ENCODE data around the gene PSMD12.

Gene PSMD12

DNA sequence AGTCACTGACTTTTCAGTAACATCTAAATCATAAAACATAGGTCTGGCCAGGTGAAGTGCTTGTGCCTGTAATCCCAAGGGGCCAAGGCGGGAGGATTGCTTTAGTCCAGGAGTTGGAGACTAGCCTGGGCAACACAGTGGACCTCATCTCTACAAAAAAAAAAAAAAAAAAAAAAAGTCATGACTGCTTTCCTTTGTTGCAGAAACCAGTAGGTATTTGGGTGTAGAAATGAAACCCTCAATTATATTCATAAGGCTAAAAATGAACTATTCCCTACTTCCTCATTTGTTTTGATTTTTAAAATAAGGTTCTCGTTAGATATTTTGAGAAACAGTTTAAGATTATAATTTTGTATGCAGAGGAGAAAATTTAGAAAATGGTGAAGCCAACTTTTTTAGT, 36.7 kb upstream of the PSMD12 start:
- Histone ChIP-seq H3K9ac (ENCODE audit: low read length in 5 of 5) (no peak overlapping the region), H3K27me3 (ENCODE audit: control insufficient read depth in 5 of 5, insufficient read depth in 4 of 5, low read length in 5 of 5) (no peaks in the 10 kb centered on the region), H3K4me1 (ENCODE audit: control insufficient read depth in 5 of 5, insufficient read depth in 5 of 5, low read length in 5 of 5) (peaks cover 0 to 27% (median 20%) of the 10 kb centered on the region in 5 donors), H3K27ac (ENCODE audit: low read depth, low read length) (peak overlapping the region; percentile 44), H3K4me3 (ENCODE audit: low read depth in 1 of 5, low read length in 5 of 5) (no peak overlapping the region), H3K36me3 (ENCODE audit: control insufficient read depth in 5 of 5, insufficient read depth in 5 of 5, low read length in 5 of 5) (no peaks in the 10 kb centered on the region), H3K9me3 (ENCODE audit: control insufficient read depth in 5 of 5, low read length in 5 of 5) (no peaks in the 10 kb centered on the region)

DNA sequence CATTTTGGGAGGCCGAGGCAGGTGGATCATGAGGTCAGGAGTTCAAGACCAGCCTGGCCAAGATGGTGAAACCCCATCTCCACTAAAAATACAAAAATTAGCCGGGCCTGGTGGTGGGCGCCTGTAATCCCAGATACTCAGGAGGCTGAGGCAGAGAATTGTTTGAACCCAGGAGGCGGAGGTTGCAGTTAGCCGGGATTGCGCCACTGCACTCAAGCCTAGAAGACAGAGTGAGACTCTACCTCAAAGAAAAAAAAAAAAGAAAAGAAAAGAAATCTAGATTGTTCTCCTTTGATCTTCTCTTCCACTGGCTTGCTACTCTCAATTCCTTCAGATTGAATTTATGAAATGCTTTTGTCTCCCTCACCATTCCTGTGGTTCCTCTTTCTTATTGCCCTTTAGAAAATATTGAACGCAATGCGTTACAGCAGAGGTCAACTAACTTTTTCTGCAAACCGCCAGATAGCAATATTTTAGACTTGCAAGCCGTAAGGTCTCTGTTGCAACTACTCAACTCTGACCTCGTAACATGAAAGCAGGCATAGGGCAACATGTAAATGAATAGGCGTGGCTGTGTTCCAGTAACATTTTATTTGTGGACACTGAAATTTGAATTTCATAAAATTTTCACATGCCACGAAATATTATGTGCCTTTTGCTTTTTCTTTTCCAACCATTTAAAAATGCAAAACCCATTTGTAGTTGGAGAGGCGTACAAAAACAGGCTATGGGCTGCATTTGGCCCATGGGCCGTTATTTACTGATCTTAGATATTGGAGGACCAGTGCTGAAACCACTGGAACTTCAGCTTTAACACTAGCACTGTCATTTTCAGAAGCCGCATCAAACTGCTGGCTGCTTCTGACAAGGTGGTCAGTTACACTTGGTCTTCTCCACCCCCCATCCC, 35.5 kb upstream of the PSMD12 start:
- H3K27ac ChIP-seq (ENCODE audit: low read depth, low read length), result peak overlapping the region; percentile 44
- peak overlapping the region in 2 of 5 donors; percentile 14 to 35 for H3K4me3 ChIP-seq (ENCODE audit: low read depth in 1 of 5, low read length in 5 of 5)
- no peak overlapping the region for H3K9ac ChIP-seq (ENCODE audit: low read length in 5 of 5)
- H3K4me1 ChIP-seq (ENCODE audit: control insufficient read depth in 5 of 5, insufficient read depth in 5 of 5, low read length in 5 of 5), result peaks cover 0 to 27% (median 20%) of the 10 kb centered on the region in 5 donors
- no peaks in the 10 kb centered on the region for H3K27me3 ChIP-seq (ENCODE audit: control insufficient read depth in 5 of 5, insufficient read depth in 4 of 5, low read length in 5 of 5)
- H3K9me3 ChIP-seq (ENCODE audit: control insufficient read depth in 5 of 5, low read length in 5 of 5), result no peaks in the 10 kb centered on the region
- no peaks in the 10 kb centered on the region for H3K36me3 ChIP-seq (ENCODE audit: control insufficient read depth in 5 of 5, insufficient read depth in 5 of 5, low read length in 5 of 5)

GRCh38 chr17:67401106-67401505, 34.7 kb upstream of the PSMD12 start:
- peaks cover 0 to 27% (median 20%) of the 10 kb centered on the region in 5 donors for H3K4me1 ChIP-seq (ENCODE audit: control insufficient read depth in 5 of 5, insufficient read depth in 5 of 5, low read length in 5 of 5)
- no peak overlapping the region for H3K9ac ChIP-seq (ENCODE audit: low read length in 5 of 5)
- peak overlapping the region; percentile 44 for H3K27ac ChIP-seq (ENCODE audit: low read depth, low read length)
- H3K36me3 ChIP-seq (ENCODE audit: control insufficient read depth in 5 of 5, insufficient read depth in 5 of 5, low read length in 5 of 5), result no peaks in the 10 kb centered on the region
- H3K27me3 ChIP-seq (ENCODE audit: control insufficient read depth in 5 of 5, insufficient read depth in 4 of 5, low read length in 5 of 5), result no peaks in the 10 kb centered on the region
- no peak overlapping the region for H3K4me3 ChIP-seq (ENCODE audit: low read depth in 1 of 5, low read length in 5 of 5)
- H3K9me3 ChIP-seq (ENCODE audit: control insufficient read depth in 5 of 5, low read length in 5 of 5), result no peaks in the 10 kb centered on the region

DNA sequence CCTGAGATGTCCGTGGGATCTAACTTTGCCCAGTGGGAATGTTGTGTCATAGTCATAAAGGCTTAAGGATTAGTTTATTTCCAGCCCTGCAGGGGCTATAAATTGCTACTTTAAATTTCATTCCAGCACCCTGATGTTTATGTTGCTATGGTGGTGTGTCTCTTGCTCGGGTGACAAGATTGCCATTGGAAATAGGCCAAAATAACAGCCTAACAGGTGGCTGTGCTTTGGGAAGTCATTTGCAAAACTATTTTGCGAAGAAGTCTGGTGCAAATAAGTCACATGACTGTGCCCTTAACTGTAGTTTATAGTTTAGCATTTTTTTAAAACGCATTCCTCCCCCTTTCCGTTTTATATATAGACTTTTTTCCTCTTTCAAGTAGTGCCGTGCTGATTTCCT, 33.8 kb upstream of the PSMD12 start:
- Histone ChIP-seq H3K4me1 (ENCODE audit: control insufficient read depth in 5 of 5, insufficient read depth in 5 of 5, low read length in 5 of 5) (peaks cover 0 to 27% (median 20%) of the 10 kb centered on the region in 5 donors), H3K4me3 (ENCODE audit: low read depth in 1 of 5, low read length in 5 of 5) (no peak overlapping the region), H3K9ac (ENCODE audit: low read length in 5 of 5) (no peak overlapping the region), H3K9me3 (ENCODE audit: control insufficient read depth in 5 of 5, low read length in 5 of 5) (no peaks in the 10 kb centered on the region), H3K36me3 (ENCODE audit: control insufficient read depth in 5 of 5, insufficient read depth in 5 of 5, low read length in 5 of 5) (no peaks in the 10 kb centered on the region), H3K27ac (ENCODE audit: low read depth, low read length) (no peak overlapping the region), H3K27me3 (ENCODE audit: control insufficient read depth in 5 of 5, insufficient read depth in 4 of 5, low read length in 5 of 5) (no peaks in the 10 kb centered on the region)

DNA sequence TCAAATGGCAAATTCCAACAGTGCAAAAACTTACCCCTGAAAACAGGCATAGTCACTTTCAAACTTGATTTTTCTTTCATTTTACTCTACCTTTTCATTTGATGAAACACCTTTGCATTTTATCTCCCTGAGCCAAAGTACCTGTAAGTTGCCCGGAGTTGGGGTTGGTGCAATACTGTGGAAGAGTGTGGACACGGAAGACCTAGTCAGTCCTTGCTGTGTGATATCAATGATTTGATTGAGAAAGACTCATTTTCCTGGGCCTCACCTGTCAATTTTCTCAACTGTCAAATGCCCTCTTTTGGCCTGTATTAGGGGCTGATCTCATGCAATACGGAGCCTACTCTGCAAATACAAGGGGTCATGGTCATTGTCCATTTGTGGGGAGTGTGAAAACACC, 33.3 kb upstream of the PSMD12 start:
- Histone ChIP-seq H3K27me3 (ENCODE audit: control insufficient read depth in 5 of 5, insufficient read depth in 4 of 5, low read length in 5 of 5) (no peaks in the 10 kb centered on the region), H3K27ac (ENCODE audit: low read depth, low read length) (no peak overlapping the region)

DNA sequence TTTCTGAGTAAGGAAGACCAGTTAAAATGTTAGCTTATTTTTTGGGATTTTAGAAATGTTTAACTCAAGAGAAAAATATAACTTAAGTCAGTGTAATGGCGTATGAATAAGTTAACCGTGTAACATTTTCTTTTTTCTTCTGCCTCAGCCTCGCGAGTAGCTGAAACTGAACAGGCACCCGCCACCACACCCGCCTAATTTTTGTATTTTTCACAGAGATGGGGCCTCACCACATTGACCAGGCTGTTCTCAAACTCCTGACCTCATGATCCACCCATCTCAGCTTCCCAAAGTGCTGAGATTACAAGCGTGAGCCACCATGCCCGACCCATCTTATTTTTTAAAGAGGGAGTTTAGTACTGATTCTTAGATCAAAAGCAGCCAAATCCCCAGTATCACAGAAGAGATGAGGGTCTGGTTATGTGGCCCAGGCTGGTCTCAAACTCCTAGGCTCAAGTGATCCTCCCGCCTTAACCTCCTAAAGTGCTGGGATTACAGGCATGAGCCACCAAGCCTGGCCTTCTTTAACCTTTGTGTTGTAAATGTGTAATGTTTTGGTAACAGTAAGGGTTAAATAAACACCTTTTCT, 27.5 kb upstream of the PSMD12 start:
- no peak overlapping the region for H3K9ac ChIP-seq (ENCODE audit: low read length in 5 of 5)
- no peak overlapping the region for H3K27ac ChIP-seq (ENCODE audit: low read depth, low read length)
- H3K27me3 ChIP-seq (ENCODE audit: control insufficient read depth in 5 of 5, insufficient read depth in 4 of 5, low read length in 5 of 5), result no peaks in the 10 kb centered on the region
- peaks cover 0 to 2% (median 0%) of the 10 kb centered on the region in 5 donors for H3K36me3 ChIP-seq (ENCODE audit: control insufficient read depth in 5 of 5, insufficient read depth in 5 of 5, low read length in 5 of 5)
- H3K4me3 ChIP-seq (ENCODE audit: low read depth in 1 of 5, low read length in 5 of 5), result no peak overlapping the region
- H3K9me3 ChIP-seq (ENCODE audit: control insufficient read depth in 5 of 5, low read length in 5 of 5), result no peaks in the 10 kb centered on the region
- peaks cover 0 to 14% (median 7%) of the 10 kb centered on the region in 5 donors for H3K4me1 ChIP-seq (ENCODE audit: control insufficient read depth in 5 of 5, insufficient read depth in 5 of 5, low read length in 5 of 5)

More for the DNA sequence above, 33.3 kb upstream of the PSMD12 start:
- Histone ChIP-seq H3K4me1 (ENCODE audit: control insufficient read depth in 5 of 5, insufficient read depth in 5 of 5, low read length in 5 of 5) (peaks cover 0 to 27% (median 20%) of the 10 kb centered on the region in 5 donors), H3K9me3 (ENCODE audit: control insufficient read depth in 5 of 5, low read length in 5 of 5) (no peaks in the 10 kb centered on the region), H3K4me3 (ENCODE audit: low read depth in 1 of 5, low read length in 5 of 5) (no peak overlapping the region), H3K36me3 (ENCODE audit: control insufficient read depth in 5 of 5, insufficient read depth in 5 of 5, low read length in 5 of 5) (no peaks in the 10 kb centered on the region), H3K9ac (ENCODE audit: low read length in 5 of 5) (no peak overlapping the region)

DNA sequence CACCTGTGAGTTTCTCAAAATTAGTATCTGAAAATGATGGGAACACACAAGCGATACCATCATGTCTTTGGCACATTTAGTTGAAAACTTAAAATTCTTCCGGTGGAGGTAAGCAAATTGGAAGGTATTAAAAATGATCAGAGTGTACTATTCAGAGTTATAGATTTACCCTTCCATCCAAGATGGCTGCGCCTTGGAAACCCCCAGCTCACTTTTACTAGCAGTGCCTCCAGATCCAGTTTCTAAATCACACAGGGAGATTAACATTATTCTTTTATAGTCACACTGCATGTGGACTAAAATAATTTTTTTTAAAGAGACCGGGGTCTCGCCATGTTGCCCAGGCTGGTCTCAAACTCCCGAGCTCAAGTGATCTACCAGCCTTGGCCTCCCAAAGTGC, 25.7 kb upstream of the PSMD12 start:
- Histone ChIP-seq H3K27me3 (ENCODE audit: control insufficient read depth in 5 of 5, insufficient read depth in 4 of 5, low read length in 5 of 5) (no peaks in the 10 kb centered on the region), H3K27ac (ENCODE audit: low read depth, low read length) (no peak overlapping the region), H3K9me3 (ENCODE audit: control insufficient read depth in 5 of 5, low read length in 5 of 5) (no peaks in the 10 kb centered on the region), H3K4me1 (ENCODE audit: control insufficient read depth in 5 of 5, insufficient read depth in 5 of 5, low read length in 5 of 5) (peaks cover 0 to 18% (median 7%) of the 10 kb centered on the region in 5 donors), H3K36me3 (ENCODE audit: control insufficient read depth in 5 of 5, insufficient read depth in 5 of 5, low read length in 5 of 5) (peaks cover 0 to 2% (median 0%) of the 10 kb centered on the region in 5 donors), H3K4me3 (ENCODE audit: low read depth in 1 of 5, low read length in 5 of 5) (no peak overlapping the region), H3K9ac (ENCODE audit: low read length in 5 of 5) (no peak overlapping the region)

DNA sequence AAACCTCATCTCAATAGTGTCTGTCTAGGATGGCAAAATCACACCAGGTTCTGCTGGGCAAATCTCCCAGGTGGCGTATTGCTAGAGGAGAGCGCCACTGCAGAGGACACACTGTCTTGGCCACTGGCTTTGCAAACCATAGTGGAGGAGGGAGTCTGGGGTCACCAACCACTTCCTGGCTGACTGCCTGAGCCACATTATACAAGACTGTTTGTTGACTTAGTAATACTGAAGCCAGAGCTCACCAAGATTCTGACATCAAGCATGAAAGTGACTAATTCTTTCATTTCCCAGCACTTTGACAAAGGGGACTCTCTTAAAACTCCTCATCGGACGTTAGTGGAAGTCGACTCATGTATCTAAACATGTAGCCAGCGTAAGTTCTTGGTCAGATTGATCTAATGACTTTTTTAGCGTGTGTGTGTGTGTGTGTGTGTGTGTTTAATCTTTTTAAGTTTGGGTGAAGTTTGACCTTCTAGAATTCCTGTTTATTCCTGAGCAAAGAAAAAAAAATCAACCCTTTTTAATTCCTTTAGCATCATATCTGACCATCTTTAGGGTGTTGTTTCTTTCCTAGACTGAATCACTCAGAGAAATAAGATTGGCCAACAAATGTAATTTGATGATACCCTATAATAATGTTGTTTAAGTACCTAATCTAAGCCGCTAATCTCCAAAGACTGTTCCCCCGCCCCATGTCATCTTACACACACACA, 24.4 kb upstream of the PSMD12 start:
- no peak overlapping the region for H3K4me3 ChIP-seq (ENCODE audit: low read depth in 1 of 5, low read length in 5 of 5)
- peaks cover 0 to 24% (median 8%) of the 10 kb centered on the region in 5 donors for H3K4me1 ChIP-seq (ENCODE audit: control insufficient read depth in 5 of 5, insufficient read depth in 5 of 5, low read length in 5 of 5)
- no peaks in the 10 kb centered on the region for H3K27me3 ChIP-seq (ENCODE audit: control insufficient read depth in 5 of 5, insufficient read depth in 4 of 5, low read length in 5 of 5)
- peak overlapping the region; percentile 19 for H3K27ac ChIP-seq (ENCODE audit: low read depth, low read length)
- H3K9me3 ChIP-seq (ENCODE audit: control insufficient read depth in 5 of 5, low read length in 5 of 5), result no peaks in the 10 kb centered on the region
- H3K36me3 ChIP-seq (ENCODE audit: control insufficient read depth in 5 of 5, insufficient read depth in 5 of 5, low read length in 5 of 5), result peaks cover 0 to 2% (median 0%) of the 10 kb centered on the region in 5 donors
- H3K9ac ChIP-seq (ENCODE audit: low read length in 5 of 5), result no peak overlapping the region

- Histone ChIP-seq H3K4me1 (ENCODE audit: control insufficient read depth in 5 of 5, insufficient read depth in 5 of 5, low read length in 5 of 5) (peaks cover 0 to 26% (median 8%) of the 10 kb centered on the region in 5 donors), H3K27ac (ENCODE audit: low read depth, low read length) (peak overlapping the region; percentile 19), H3K27me3 (ENCODE audit: control insufficient read depth in 5 of 5, insufficient read depth in 4 of 5, low read length in 5 of 5) (no peaks in the 10 kb centered on the region), H3K4me3 (ENCODE audit: low read depth in 1 of 5, low read length in 5 of 5) (no peak overlapping the region), H3K36me3 (ENCODE audit: control insufficient read depth in 5 of 5, insufficient read depth in 5 of 5, low read length in 5 of 5) (peaks cover 0 to 2% (median 0%) of the 10 kb centered on the region in 5 donors), H3K9me3 (ENCODE audit: control insufficient read depth in 5 of 5, low read length in 5 of 5) (no peaks in the 10 kb centered on the region), H3K9ac (ENCODE audit: low read length in 5 of 5) (no peak overlapping the region)
Measured at GRCh38 chr17:67390006-67390645, 23.7 kb upstream of the PSMD12 start.

Data from subcutaneous abdominal adipose tissue (tissue), 5 donors.